ENCODE data around the gene RNF31. TPM values are rescaled to one million over a fixed set of nuclear protein-coding genes. Genes with fewer than 3 reads are reported as not detected.
A peak's percentile ranks its signal among the peaks of the same experiment; 100 is the strongest.

Gene RNF31
- polyA plus RNA-seq (2011; rRNA removed): 5.7 and 19.1 TPM in 2 replicates
- 11.8 and 17.3 TPM in 2 replicates for polyA plus RNA-seq (2012; cell fraction: cytosol; rRNA removed)
- polyA plus RNA-seq (2012; cell fraction: nucleus; rRNA removed): 61.3 and 87.1 TPM in 2 replicates
- polyA plus RNA-seq (2017; fragmentation: RNase III; extraction: RNeasy Plus Mini Kit Qiagen cat#74134 plus additional on column Dnase treatment): 20.2 to 25.3 TPM (median 20.8 TPM) in 3 replicates
- polyA minus RNA-seq (2011; rRNA and poly(A)+ RNA removed): 34.8 and 37.3 TPM in 2 replicates

DNA sequence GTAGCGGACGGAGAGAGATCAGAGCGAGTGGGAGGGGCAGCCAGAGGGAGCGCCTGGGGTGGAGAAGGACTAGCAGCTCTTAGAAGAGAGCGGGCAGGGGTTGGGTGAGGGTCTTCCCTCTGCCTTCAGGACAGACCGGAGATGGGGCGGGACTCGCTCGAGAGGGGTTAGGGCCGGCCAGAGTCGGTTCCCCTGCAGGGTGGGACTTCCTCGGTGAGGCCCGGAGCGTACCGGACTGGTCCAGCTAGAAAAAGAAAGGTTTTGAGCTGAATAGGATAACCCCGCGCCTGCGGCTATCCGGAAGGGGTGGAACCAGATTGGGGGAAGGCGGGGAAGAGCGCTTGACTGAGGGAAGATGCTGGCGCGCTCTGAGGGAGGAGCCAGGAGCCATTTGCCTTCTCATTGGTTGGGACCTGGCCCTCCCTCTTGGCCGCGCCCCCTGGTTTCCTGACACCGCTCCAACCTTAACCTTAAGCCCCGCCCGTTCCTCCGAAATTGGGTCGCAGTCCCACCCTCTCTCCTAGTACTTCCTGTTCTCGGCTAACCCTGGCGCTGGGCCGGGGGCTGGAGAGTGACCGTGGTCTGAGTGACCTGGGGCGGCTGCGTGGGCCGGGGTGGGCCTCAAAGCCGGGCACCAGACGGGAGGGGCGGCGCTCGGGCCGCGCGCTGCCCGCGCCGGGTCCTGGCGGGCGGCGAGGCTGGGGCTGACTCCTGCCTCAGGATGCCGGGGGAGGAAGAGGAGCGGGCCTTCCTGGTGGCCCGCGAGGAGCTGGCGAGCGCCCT, at the start of gene RNF31:
RNF31 (plus strand) TSS at position 521 of the 783 bp plus-strand sequence; CDS start at position 722, 201 bp downstream.
- ATAC-seq: peak; percentile 89 to 94
- under 1% methylated on average over 30 of the region's 57 CpGs for WGBS (ENCODE audit: missing lambda C conversion rate)
- Histone ChIP-seq H3K9me3 (no peaks in the 10 kb centered on the region), H3K4me1 (peaks cover 16% of the 10 kb centered on the region), H3K27ac (peak within 1 kb of the TSS; percentile 91 to 98), H3K4me2 (peak within 1 kb of the TSS; percentile 85), H3K4me3 (peak within 1 kb of the TSS; percentile 89)
- DNase-seq (ENCODE audit: low read depth in 1 of 2, low spot score in 1 of 2): peak; percentile 94 to 98
- ChIA-PET CTCF (interaction anchor here (0.8 to 12.6 kb wide), 10 partner anchors 8 to 69 kb away, joined by 3 to 168 read pairs (median 4); partner anchors contain the start of genes IRF9, MDP1 and PSME1), POLR2A (interaction anchor here (0.5 to 2.5 kb wide), 12 partner anchors 9 to 95 kb away, joined by 3 to 18 read pairs (median 4); partner anchors contain the start of genes CARMIL3, CHMP4A, DCAF11 and IRF9)
- FAIRE-seq: no peak
- TF ChIP-seq EHF (CRISPR knock-in tag; IDR thresholded peaks at IDR 0.05): no peak
- TF ChIP-seq ZNF302 (CRISPR knock-in tag; IDR thresholded peaks at IDR 0.05): no peak
- no peak for TF ChIP-seq FOSB (CRISPR knock-in tag; IDR thresholded peaks at IDR 0.05)
- TF ChIP-seq, protein P1, sequence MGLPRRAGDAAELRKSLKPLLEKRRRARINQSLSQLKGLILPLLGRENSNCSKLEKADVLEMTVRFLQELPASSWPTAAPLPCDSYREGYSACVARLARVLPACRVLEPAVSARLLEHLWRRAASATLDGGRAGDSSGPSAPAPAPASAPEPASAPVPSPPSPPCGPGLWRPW (IDR thresholded peaks at IDR 0.05): no peak
- TF ChIP-seq RARB (CRISPR knock-in tag; IDR thresholded peaks at IDR 0.05): no peak
- TF ChIP-seq MAFK (IDR thresholded peaks at IDR 0.05; ENCODE audit: partially characterized antibody): no peak
- TF ChIP-seq REST (IDR thresholded peaks at IDR 0.05): no peak
- no peak for TF ChIP-seq RFX5 (IDR thresholded peaks at IDR 0.05)
- TF ChIP-seq RNF2 (IDR thresholded peaks at IDR 0.05; ENCODE audit: borderline replicate concordance, low read depth): no peak
- no peak for TF ChIP-seq TP53 (CRISPR knock-in tag; IDR thresholded peaks at IDR 0.05)
- no peak for TF ChIP-seq ZC3H11A (IDR thresholded peaks at IDR 0.05)
- TF ChIP-seq JUNB (IDR thresholded peaks at IDR 0.05): no peak
- TF ChIP-seq GATA3 (IDR thresholded peaks at IDR 0.05; ENCODE audit: borderline replicate concordance): no peak
- TF ChIP-seq CHD2 (IDR thresholded peaks at IDR 0.05; ENCODE audit: low read length, partially characterized antibody): no peak
- no peak for TF ChIP-seq BHLHE40 (IDR thresholded peaks at IDR 0.05; ENCODE audit: low read depth, low read length)
- no peak for TF ChIP-seq PBX3 (IDR thresholded peaks at IDR 0.05)
- no peak for TF ChIP-seq RAD21 (conservative IDR thresholded peaks at IDR 0.05 in 1 of 2, IDR thresholded peaks at IDR 0.05 in 1 of 2)
- no peak for TF ChIP-seq E2F6 (IDR thresholded peaks at IDR 0.05; ENCODE audit: borderline replicate concordance, low read depth)
- TF ChIP-seq NFE2L2 (conservative IDR thresholded peaks at IDR 0.05; ENCODE audit: low read length): no peak
- no peak for TF ChIP-seq CHD4 (IDR thresholded peaks at IDR 0.05; ENCODE audit: borderline replicate concordance)
- TF ChIP-seq CEBPB (IDR thresholded peaks at IDR 0.05): no peak
- no peak for TF ChIP-seq ESRRA (IDR thresholded peaks at IDR 0.05; ENCODE audit: borderline replicate concordance, low read length)
- TF ChIP-seq, protein P2, sequence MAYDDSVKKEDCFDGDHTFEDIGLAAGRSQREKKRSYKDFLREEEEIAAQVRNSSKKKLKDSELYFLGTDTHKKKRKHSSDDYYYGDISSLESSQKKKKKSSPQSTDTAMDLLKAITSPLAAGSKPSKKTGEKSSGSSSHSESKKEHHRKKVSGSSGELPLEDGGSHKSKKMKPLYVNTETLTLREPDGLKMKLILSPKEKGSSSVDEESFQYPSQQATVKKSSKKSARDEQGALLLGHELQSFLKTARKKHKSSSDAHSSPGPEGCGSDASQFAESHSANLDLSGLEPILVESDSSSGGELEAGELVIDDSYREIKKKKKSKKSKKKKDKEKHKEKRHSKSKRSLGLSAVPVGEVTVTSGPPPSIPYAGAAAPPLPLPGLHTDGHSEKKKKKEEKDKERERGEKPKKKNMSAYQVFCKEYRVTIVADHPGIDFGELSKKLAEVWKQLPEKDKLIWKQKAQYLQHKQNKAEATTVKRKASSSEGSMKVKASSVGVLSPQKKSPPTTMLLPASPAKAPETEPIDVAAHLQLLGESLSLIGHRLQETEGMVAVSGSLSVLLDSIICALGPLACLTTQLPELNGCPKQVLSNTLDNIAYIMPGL (CRISPR knock-in tag; IDR thresholded peaks at IDR 0.05; ENCODE audit: borderline replicate concordance): no peak
- TF ChIP-seq POLR2AphosphoS2 (conservative IDR thresholded peaks at IDR 0.05; ENCODE audit: low read length): no peak
- TF ChIP-seq PHF8 (IDR thresholded peaks at IDR 0.05; ENCODE audit: borderline replicate concordance, low read depth): peak; percentile 42; the same call in 1 of the 2 replicates
- no peak for TF ChIP-seq HOXB5 (CRISPR knock-in tag; IDR thresholded peaks at IDR 0.05)
- TF ChIP-seq CTCF (IDR thresholded peaks at IDR 0.05): no peak
- no peak for TF ChIP-seq HEYL (CRISPR knock-in tag; IDR thresholded peaks at IDR 0.05)
- TF ChIP-seq MYC (IDR thresholded peaks at IDR 0.05; ENCODE audit: borderline replicate concordance, low read length): no peak
- no peak for TF ChIP-seq HDAC2 (IDR thresholded peaks at IDR 0.05)
